Right atrium auricular region (tissue), 2 donors: Measurements from ENCODE around the gene RNF224. TPM values are rescaled to one million over a fixed set of nuclear protein-coding genes. Genes with fewer than 3 reads are reported as not detected.

Experiments
- DNase-seq: peaks from one replicate; pipeline ENCODE4 v3.0.0-alpha.2; 2019; ENCODE audit warnings: low spot score
- H3K27ac ChIP-seq, 2 donors: fragments of 200-600 bp; sonication (generic); 1 replicate in 1 of 2; 2 replicates in 1 of 2; pipeline ENCODE4 v1.5.1; 2016 to 2019
- H3K27me3 ChIP-seq, 2 donors: fragments of 200-600 bp; sonication (generic); one replicate each; pipeline versions ENCODE4 v1.5.1 to v1.6.0; 2017 to 2019
- H3K36me3 ChIP-seq: fragments of 200-600 bp; sonication (generic); one replicate; pipeline ENCODE4 v1.5.1; 2016
- H3K4me1 ChIP-seq, 2 donors: fragments of 200-600 bp; sonication (generic); one replicate each; pipeline versions ENCODE4 v1.5.1 to v1.6.0; 2017 to 2019
- H3K4me3 ChIP-seq, 2 donors: fragments of 200-600 bp; sonication (generic); 1 replicate in 1 of 2; 2 replicates in 1 of 2; pipeline ENCODE4 v1.5.1; 2017 to 2019; ENCODE audit warnings: mild to moderate bottlenecking in 1 of 2, moderate library complexity in 1 of 2
- H3K9me3 ChIP-seq, 2 donors: fragments of 200-600 bp; sonication (generic); one replicate each; pipeline ENCODE4 v1.5.1; 2019
- total RNA-seq, 2 donors: library from RNA; depleted of rRNA; stranded (reverse); fragments of >200 nt; gene quantifications; one replicate each; pipeline ENCODE4 v1.1.0, GENCODE V29; 2016
- TF ChIP-seq, protein P1 (sequence below), 2 donors: fragments of 200-600 bp; sonication (generic); IDR thresholded peaks; one replicate each; pipeline ENCODE4 v1.5.1; 2019; ENCODE audit warnings: antibody characterized with exemption in 2 of 2

The RNF224 gene
- total RNA-seq, 2 donors from 2014 or later, result not detected

DNA sequence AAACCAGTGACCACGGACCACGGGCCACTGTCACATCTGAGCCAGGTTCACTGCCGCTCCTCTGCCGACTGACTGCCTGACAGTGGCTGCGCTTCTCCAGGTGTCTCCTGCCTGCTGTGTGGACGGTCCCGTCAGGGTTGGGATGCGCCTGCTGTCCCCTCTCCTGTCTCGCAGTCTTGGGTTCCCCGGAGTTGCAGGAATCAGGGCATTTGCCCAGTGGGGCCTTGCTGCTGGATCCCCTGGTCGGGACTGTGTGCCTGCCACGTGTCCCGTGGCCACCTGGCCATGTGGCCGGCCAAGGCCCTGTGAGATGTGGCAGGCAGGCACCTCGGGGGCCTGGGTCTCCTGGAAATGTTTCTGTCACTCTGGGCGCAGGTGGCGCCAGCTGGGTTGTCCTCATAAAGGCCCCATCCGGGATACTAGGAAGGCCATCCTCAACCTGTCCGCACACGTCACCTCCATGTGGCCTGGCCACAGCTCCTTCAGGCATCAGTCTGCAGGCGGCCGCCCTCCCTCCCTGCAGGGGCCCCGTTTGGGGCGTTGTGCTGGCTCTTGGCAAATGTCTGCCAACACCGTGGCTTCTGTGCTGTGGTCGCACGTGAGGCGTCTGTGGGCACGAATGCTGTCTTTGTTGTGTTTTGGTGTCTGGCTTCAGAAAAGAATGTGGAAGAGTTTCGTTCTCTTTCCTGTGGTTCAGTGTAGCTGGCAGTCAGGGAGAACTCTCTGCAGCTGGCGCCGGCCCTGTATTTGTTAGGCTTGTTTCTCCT lies 43.8 kb downstream of the RNF224 start:
- TF ChIP-seq, protein P1, sequence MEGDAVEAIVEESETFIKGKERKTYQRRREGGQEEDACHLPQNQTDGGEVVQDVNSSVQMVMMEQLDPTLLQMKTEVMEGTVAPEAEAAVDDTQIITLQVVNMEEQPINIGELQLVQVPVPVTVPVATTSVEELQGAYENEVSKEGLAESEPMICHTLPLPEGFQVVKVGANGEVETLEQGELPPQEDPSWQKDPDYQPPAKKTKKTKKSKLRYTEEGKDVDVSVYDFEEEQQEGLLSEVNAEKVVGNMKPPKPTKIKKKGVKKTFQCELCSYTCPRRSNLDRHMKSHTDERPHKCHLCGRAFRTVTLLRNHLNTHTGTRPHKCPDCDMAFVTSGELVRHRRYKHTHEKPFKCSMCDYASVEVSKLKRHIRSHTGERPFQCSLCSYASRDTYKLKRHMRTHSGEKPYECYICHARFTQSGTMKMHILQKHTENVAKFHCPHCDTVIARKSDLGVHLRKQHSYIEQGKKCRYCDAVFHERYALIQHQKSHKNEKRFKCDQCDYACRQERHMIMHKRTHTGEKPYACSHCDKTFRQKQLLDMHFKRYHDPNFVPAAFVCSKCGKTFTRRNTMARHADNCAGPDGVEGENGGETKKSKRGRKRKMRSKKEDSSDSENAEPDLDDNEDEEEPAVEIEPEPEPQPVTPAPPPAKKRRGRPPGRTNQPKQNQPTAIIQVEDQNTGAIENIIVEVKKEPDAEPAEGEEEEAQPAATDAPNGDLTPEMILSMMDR (IDR thresholded peaks at IDR 0.05), result no peak
- H3K36me3 ChIP-seq, result peaks cover 37% of the 10 kb centered on the region
- H3K27ac ChIP-seq, result peak overlapping the region; percentile 27 to 49
- DNase-seq, result no peak
- no peak overlapping the region for H3K4me3 ChIP-seq
- H3K4me1 ChIP-seq, result peaks cover 0 to 70% of the 10 kb centered on the region in 2 donors
- no peaks in the 10 kb centered on the region for H3K27me3 ChIP-seq
- H3K9me3 ChIP-seq, result no peaks in the 10 kb centered on the region

DNA sequence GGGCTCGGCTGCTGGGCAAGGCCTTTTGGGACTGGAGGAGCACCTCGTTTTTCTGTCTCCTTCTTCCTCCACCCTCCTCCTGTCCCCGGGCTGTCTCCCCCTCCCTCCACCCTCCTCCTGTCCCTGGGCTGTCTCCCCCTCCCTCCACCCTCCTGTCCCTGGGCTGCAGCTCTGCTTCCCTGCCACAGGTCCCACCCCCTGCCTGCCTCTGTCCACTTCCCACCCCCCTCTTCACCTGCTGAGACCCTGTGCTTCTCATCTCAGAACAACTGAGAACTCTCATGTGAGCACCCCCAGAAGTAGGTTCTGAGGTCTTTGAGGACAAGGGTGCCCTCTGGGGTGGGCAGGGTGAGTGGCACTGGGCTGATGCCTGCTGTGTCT lies 44.4 kb downstream of the RNF224 start:
- Histone ChIP-seq H3K9me3 (no peaks in the 10 kb centered on the region), H3K4me1 (peaks cover 0 to 76% of the 10 kb centered on the region in 2 donors), H3K36me3 (peaks cover 31% of the 10 kb centered on the region), H3K27ac (peak overlapping the region; percentile 27 to 49), H3K4me3 (no peak overlapping the region), H3K27me3 (no peaks in the 10 kb centered on the region)
- TF ChIP-seq, protein P1 (IDR thresholded peaks at IDR 0.05), result no peak
- no peak for DNase-seq

DNA sequence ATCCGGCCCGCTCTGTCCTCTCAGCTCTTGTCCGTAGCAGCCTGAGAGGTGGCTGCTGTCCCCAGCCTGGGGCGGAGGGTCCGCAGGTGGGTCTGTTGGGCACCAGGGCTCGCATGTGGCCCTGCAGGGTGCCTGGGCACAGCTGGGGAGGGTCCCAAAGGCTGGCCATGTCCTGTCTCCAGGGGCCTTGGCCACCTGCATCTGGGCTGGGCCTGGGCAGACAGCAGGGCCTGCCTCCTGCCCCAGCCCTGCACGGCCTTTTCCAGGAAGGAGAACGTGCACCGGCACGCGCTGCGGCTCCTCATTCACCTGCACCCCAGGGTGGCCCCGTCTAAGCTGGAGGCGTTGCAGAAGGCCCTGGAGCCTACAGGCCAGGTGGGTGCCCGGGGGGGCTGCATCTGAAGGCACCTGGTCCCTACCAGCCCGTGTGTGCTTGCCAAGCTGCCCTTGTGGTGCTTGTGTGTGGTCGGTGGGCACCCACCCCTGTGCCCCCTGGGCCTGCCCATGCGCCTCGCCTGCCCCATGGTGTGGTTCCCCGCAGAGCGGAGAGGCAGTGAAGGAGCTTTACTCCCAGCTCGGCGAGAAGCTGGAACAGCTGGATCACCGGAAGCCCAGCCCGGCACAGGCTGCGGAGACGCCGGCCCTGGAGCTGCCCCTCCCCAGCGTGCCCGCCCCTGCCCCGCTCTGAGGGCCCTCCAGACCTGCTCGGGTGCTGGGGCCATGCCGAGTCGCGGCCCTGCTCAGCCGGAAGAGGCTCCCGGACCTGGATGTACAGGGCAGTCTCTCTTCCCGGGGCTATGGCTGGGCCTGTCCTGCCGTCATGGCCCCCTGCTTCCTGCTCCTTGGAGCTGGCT lies 45.2 kb downstream of the RNF224 start:
- no peak overlapping the region for H3K4me3 ChIP-seq
- H3K4me1 ChIP-seq, result peaks cover 0 to 83% of the 10 kb centered on the region in 2 donors
- DNase-seq, result no peak
- H3K27me3 ChIP-seq, result no peaks in the 10 kb centered on the region
- H3K9me3 ChIP-seq, result no peaks in the 10 kb centered on the region
- TF ChIP-seq, protein P1 (IDR thresholded peaks at IDR 0.05), result no peak
- peaks cover 23% of the 10 kb centered on the region for H3K36me3 ChIP-seq
- H3K27ac ChIP-seq, result peak overlapping the region; percentile 27 to 49

DNA sequence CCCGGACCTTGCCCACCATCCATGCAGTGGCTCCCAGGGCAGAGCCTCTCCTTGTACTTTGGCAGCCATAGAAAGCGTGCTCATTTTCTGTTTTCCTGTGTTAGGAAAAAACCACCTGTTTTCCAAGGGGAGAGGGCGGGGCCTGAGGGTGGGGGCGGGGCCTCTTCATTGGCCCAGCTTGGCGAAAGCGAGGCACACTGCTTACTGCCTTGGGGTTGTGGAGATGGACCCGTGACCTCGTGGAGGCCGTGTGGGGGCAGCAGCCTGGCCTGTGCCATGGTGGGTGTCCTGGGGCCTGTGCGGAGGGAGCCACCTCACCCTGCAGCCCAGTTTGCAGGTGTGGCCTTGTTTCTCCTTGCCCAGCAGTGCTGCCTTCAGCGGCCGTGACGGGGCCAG lies 45.8 kb downstream of the RNF224 start:
- TF ChIP-seq, protein P1 (IDR thresholded peaks at IDR 0.05), result no peak
- Histone ChIP-seq H3K27ac (no peak overlapping the region), H3K9me3 (no peaks in the 10 kb centered on the region), H3K4me3 (no peak overlapping the region), H3K4me1 (peaks cover 0 to 87% of the 10 kb centered on the region in 2 donors), H3K27me3 (no peaks in the 10 kb centered on the region), H3K36me3 (peaks cover 21% of the 10 kb centered on the region)
- no peak for DNase-seq

DNA sequence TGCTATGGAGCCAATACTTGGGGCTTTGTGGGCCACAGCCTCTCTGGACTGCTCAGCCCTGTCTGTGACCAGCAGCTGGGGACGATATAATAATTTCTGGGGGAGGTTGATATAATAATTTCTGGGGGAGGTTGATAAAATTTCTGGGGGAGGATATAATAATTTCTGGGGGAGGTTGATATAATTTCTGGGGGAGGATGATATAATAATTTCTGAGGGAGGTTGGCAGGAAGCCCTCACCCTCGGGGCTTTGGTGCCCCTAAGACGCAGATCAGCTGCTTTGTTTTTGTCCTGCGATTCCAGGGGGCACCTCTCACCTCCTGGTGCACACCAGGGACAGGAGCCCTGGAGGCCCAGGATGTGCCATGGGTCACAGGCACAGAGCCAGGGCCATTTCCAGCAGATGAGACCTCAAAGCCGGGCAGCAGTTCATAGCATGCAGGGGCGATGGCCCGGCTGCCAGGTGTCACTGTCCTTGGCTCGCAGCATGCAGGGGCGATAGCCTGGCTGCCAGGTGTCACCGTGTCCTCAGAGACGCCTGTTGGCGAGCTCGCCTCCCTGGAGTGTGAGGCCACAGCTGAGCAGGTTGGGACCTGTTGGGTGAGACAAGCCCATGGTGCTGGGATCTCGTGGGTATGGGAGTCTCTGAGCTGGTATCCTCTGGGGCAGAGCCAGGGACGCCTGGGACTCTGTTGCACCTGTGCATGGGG lies 46.5 kb downstream of the RNF224 start:
- Histone ChIP-seq H3K27ac (no peak overlapping the region), H3K9me3 (no peaks in the 10 kb centered on the region), H3K36me3 (peaks cover 21% of the 10 kb centered on the region), H3K27me3 (no peaks in the 10 kb centered on the region), H3K4me1 (peaks cover 0 to 84% of the 10 kb centered on the region in 2 donors), H3K4me3 (no peak overlapping the region)
- DNase-seq, result no peak
- TF ChIP-seq, protein P1 (IDR thresholded peaks at IDR 0.05), result no peak
